Testis (tissue), 2 donors: ENCODE measurements around the gene SIGLEC1.

Experiments used
- POLR2A ChIP-seq: fragments of 450-650 bp; IDR thresholded peaks from one replicate; pipeline ENCODE4 v1.6.1; 2017; ENCODE audit warnings: antibody characterized with exemption, mild to moderate bottlenecking, moderate library complexity
- TF ChIP-seq, protein P1 (sequence below), 3 experiments: fragments of 450-650 bp in 2 of 3; fragments of 200-600 bp in 1 of 3; sonication (generic) in 1 of 3; IDR thresholded peaks; one replicate each; pipeline ENCODE4 v1.5.1; 2016 to 2019; ENCODE audit warnings: antibody characterized with exemption in 3 of 3, mild to moderate bottlenecking in 2 of 3, moderate library complexity in 1 of 3

DNA sequence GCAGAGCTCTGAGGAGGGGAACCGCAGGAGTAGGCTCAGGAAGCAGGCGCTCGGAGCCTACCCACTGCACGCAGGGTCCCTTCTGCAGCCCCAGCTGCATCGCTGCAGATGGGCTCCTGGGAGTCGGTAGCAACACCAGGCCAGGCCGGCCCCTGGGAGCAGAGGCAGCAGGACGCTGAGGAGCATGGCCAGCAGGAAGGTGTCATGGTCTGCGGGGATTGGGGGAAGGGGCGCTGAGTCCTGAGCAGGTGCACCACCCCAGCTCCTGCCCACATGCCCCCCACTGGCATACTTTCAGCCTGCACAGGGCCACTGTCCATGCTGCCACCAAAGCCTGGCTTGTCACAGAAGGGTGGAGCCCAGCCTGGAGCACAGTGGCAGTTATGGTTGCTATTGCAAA, 41.5 kb downstream of the SIGLEC1 start:
- TF ChIP-seq POLR2A: no peak
- TF ChIP-seq, protein P1, sequence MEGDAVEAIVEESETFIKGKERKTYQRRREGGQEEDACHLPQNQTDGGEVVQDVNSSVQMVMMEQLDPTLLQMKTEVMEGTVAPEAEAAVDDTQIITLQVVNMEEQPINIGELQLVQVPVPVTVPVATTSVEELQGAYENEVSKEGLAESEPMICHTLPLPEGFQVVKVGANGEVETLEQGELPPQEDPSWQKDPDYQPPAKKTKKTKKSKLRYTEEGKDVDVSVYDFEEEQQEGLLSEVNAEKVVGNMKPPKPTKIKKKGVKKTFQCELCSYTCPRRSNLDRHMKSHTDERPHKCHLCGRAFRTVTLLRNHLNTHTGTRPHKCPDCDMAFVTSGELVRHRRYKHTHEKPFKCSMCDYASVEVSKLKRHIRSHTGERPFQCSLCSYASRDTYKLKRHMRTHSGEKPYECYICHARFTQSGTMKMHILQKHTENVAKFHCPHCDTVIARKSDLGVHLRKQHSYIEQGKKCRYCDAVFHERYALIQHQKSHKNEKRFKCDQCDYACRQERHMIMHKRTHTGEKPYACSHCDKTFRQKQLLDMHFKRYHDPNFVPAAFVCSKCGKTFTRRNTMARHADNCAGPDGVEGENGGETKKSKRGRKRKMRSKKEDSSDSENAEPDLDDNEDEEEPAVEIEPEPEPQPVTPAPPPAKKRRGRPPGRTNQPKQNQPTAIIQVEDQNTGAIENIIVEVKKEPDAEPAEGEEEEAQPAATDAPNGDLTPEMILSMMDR (IDR thresholded peaks at IDR 0.05): no peak
